Liver (tissue), 9 donors: ENCODE results near the gene PPFIA4. TPM values are rescaled to one million over a fixed set of nuclear protein-coding genes. Genes with fewer than 3 reads are reported as not detected.

Experiments
- DNase-seq: peaks from one replicate; pipeline ENCODE4 v3.0.0-alpha.2; 2017; ENCODE audit warnings: low spot score
- H3K27ac ChIP-seq, 2 donors: one replicate each; pipeline ENCODE4 v1.7.0; 2013; ENCODE audit warnings: inconsistent platforms in 2 of 2, low read length in 2 of 2, control low read depth in 1 of 2, low read depth in 1 of 2, mild to moderate bottlenecking in 1 of 2
- H3K27me3 ChIP-seq, 4 donors: one replicate each; pipeline versions ENCODE4 v1.6.1 to v1.7.0; 2013; ENCODE audit warnings: low read length in 3 of 4, inconsistent platforms in 1 of 4, mild to moderate bottlenecking in 1 of 4, moderate library complexity in 1 of 4; ENCODE audit not compliant: control insufficient read depth in 4 of 4, insufficient read depth in 4 of 4
- H3K36me3 ChIP-seq, 4 donors: one replicate each; pipeline versions ENCODE4 v1.6.1 to v1.7.0; 2013; ENCODE audit warnings: low read length in 3 of 4, mild to moderate bottlenecking in 3 of 4, low read depth in 1 of 4, moderate library complexity in 1 of 4; ENCODE audit not compliant: control insufficient read depth in 4 of 4, insufficient read depth in 3 of 4
- H3K4me1 ChIP-seq, 4 donors: one replicate each; pipeline versions ENCODE4 v1.6.1 to v1.7.0; 2013; ENCODE audit warnings: low read length in 3 of 4, mild to moderate bottlenecking in 3 of 4, moderate library complexity in 1 of 4; ENCODE audit not compliant: control insufficient read depth in 4 of 4, insufficient read depth in 4 of 4
- H3K4me3 ChIP-seq, 3 donors: one replicate each; pipeline versions ENCODE4 v1.6.1 to v1.7.0; 2013; ENCODE audit warnings: low read length in 3 of 3, control low read depth in 1 of 3, low read depth in 1 of 3, mild to moderate bottlenecking in 1 of 3
- H3K9ac ChIP-seq, 2 donors: one replicate each; pipeline ENCODE4 v1.7.0; 2013; ENCODE audit warnings: low read length in 2 of 2, mild to moderate bottlenecking in 2 of 2, moderate library complexity in 2 of 2, control low read depth in 1 of 2, low read depth in 1 of 2
- H3K9me3 ChIP-seq, 4 donors: one replicate each; pipeline versions ENCODE4 v1.6.1 to v1.7.0; 2013; ENCODE audit warnings: low read length in 3 of 4; ENCODE audit not compliant: control insufficient read depth in 4 of 4
- CTCF ChIP-seq: fragments of 150-350 bp; IDR thresholded peaks from 2 replicates; pipeline ENCODE4 v1.5.1; 2017; ENCODE audit warnings: improper control_type of control experiment, low read depth, low read length; ENCODE audit not compliant: missing input control
- EGR1 ChIP-seq, 2 donors: IDR thresholded peaks; 2 replicates each; pipeline ENCODE4 v1.6.1; 2016 to 2018; ENCODE audit warnings: antibody characterized with exemption in 2 of 2, low read depth in 2 of 2
- FOXA1 ChIP-seq: IDR thresholded peaks from 2 replicates; pipeline ENCODE4 v1.6.1; 2016; ENCODE audit warnings: antibody characterized with exemption
- FOXA2 ChIP-seq: IDR thresholded peaks from 2 replicates; pipeline ENCODE4 v1.6.1; 2016; ENCODE audit warnings: antibody characterized with exemption
- GABPA ChIP-seq, 2 donors: IDR thresholded peaks in 1 of 2; conservative IDR thresholded peaks in 1 of 2; 2 replicates each; pipeline ENCODE4 v1.6.1; 2016; ENCODE audit warnings: antibody characterized with exemption in 2 of 2, mild to moderate bottlenecking in 1 of 2, moderate library complexity in 1 of 2
- HNF4G ChIP-seq: IDR thresholded peaks from 2 replicates; pipeline ENCODE4 v1.6.1; 2016; ENCODE audit warnings: antibody characterized with exemption
- RAD21 ChIP-seq, 2 donors: IDR thresholded peaks; 2 replicates each; pipeline ENCODE4 v1.6.1; 2016; ENCODE audit warnings: antibody characterized with exemption in 2 of 2, mild to moderate bottlenecking in 2 of 2
- REST ChIP-seq: IDR thresholded peaks from 2 replicates; pipeline ENCODE4 v1.6.1; 2016; ENCODE audit warnings: antibody characterized with exemption, mild to moderate bottlenecking
- RXRA ChIP-seq, 2 donors: IDR thresholded peaks; 2 replicates each; pipeline ENCODE4 v1.6.1; 2017 to 2018; ENCODE audit warnings: antibody characterized with exemption in 2 of 2, mild to moderate bottlenecking in 1 of 2
- SP1 ChIP-seq: IDR thresholded peaks from 2 replicates; pipeline ENCODE4 v1.6.1; 2018; ENCODE audit warnings: antibody characterized with exemption, mild to moderate bottlenecking
- TAF1 ChIP-seq: conservative IDR thresholded peaks from 2 replicates; pipeline ENCODE4 v1.6.1; 2016; ENCODE audit warnings: antibody characterized with exemption, mild to moderate bottlenecking
- WGBS: extraction: QIAGEN DNeasy Blood & Tissue Kit; methylation state at CpG from one replicate; pipeline ENCODE4 v1.1.7; 2013; 5-methylcytosine and 5-hydroxymethylcytosine counted together
- polyA plus RNA-seq, 2 donors: library from polyadenylated mRNA; stranded (reverse) in 1 of 2; unstranded in 1 of 2; fragments of 200-250 nt in 1 of 2; fragments of >200 nt in 1 of 2; fragmentation: Nextera tagmentation in 1 of 2; extraction: Ambion mirVana in 1 of 2; gene quantifications; one replicate each; pipeline versions ENCODE4 v1.2.1 to v1.2.3, GENCODE V29; 2013 to 2015
- total RNA-seq, 2 donors: library from RNA; depleted of rRNA; stranded (reverse); fragments of >200 nt; gene quantifications; one replicate each; pipeline ENCODE4 v1.2.3, GENCODE V29; 2014
- TF ChIP-seq, protein P1 (sequence below): IDR thresholded peaks from 2 replicates; pipeline ENCODE4 v1.6.1; 2016; ENCODE audit warnings: antibody characterized with exemption
- donor health status: healthy.
- donor health status: healthy.
- donor health status: healthy.
- donor health status: healthy.
- donor health status: healthy.

The PPFIA4 gene
- total and polyA plus RNA-seq, 4 donors, result 0.07 to 0.33 (median 0.15) TPM

DNA sequence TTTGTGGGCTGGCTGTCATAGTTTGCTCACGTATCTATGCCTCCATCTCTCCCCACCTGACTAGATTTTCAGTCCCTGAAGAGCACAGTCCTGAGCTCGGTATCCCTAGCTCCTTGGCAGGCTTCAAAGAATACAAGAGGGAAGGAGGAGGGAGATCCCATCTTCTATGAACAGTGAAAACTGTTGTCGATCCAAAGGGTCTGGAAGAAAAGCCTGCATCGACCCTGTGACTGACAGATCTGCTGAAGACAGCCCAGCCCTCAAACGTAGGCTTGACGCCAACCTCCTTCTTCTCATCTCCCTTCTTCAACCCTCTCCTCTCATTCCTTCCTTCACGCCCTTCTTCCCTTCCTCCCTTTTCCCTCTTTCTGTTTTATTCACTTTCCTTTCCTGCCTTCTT lies 87.9 kb downstream of the PPFIA4 start:
- H3K4me1 ChIP-seq, result peaks cover 0 to 5% (median 0%) of the 10 kb centered on the region in 4 donors
- TF ChIP-seq REST (no peak), RXRA (IDR thresholded peaks at IDR 0.05) (no peak), GABPA (IDR thresholded peaks at IDR 0.05 in 1 of 2, conservative IDR thresholded peaks at IDR 0.05 in 1 of 2) (no peak), EGR1 (IDR thresholded peaks at IDR 0.05; ENCODE audit: low read depth in 2 of 2) (no peak), TAF1 (no peak), HNF4G (no peak), RAD21 (IDR thresholded peaks at IDR 0.05) (no peak)
- peaks cover 0 to 6% (median 0%) of the 10 kb centered on the region in 4 donors for H3K27me3 ChIP-seq
- H3K36me3 ChIP-seq, result no peaks in the 10 kb centered on the region
- H3K9ac ChIP-seq, result no peak overlapping the region
- WGBS, result 78% methylated on average over 7 of the region's 7 CpGs
- H3K9me3 ChIP-seq, result no peaks in the 10 kb centered on the region
- DNase-seq, result no peak
- H3K4me3 ChIP-seq, result no peak overlapping the region
- H3K27ac ChIP-seq, result no peak overlapping the region

GRCh38 chr1:203116091-203116820 lies 90.0 kb downstream of the PPFIA4 start:
- Histone ChIP-seq H3K4me1 (peaks cover 0 to 5% (median 0%) of the 10 kb centered on the region in 4 donors), H3K27me3 (peaks cover 0 to 6% (median 1%) of the 10 kb centered on the region in 4 donors), H3K27ac (no peak overlapping the region), H3K9ac (no peak overlapping the region), H3K4me3 (no peak overlapping the region), H3K9me3 (no peaks in the 10 kb centered on the region), H3K36me3 (no peaks in the 10 kb centered on the region)
- DNase-seq, result no peak
- 78% methylated on average over 10 of the region's 10 CpGs for WGBS
- no peak for TF ChIP-seq GABPA (IDR thresholded peaks at IDR 0.05 in 1 of 2, conservative IDR thresholded peaks at IDR 0.05 in 1 of 2)
- TF ChIP-seq RXRA (IDR thresholded peaks at IDR 0.05), result no peak
- no peak for TF ChIP-seq EGR1 (IDR thresholded peaks at IDR 0.05; ENCODE audit: low read depth in 2 of 2)
- TF ChIP-seq SP1, result no peak
- no peak for TF ChIP-seq CTCF
- no peak for TF ChIP-seq REST
- no peak for TF ChIP-seq TAF1
- TF ChIP-seq RAD21 (IDR thresholded peaks at IDR 0.05), result no peak
- no peak for TF ChIP-seq FOXA1
- TF ChIP-seq, protein P1, sequence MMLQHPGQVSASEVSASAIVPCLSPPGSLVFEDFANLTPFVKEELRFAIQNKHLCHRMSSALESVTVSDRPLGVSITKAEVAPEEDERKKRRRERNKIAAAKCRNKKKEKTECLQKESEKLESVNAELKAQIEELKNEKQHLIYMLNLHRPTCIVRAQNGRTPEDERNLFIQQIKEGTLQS, result no peak
- TF ChIP-seq FOXA2, result no peak
- no peak for TF ChIP-seq HNF4G
